SK-N-SH treated with all-trans-retinoic acid at 6 μM for 48 hours (cell line): ENCODE data around the gene BAG2.

Experiments
- ATAC-seq: fragments of 200-7000 bp; cut with Tn5 transposase; 3 replicates; pipeline ENCODE4 v1.9.1; 2020; ENCODE audit warnings: mild to moderate bottlenecking, moderate library complexity
- ARNTL ChIP-seq: fragments of 450-650 bp; formaldehyde crosslinking; IDR thresholded peaks from 2 replicates; pipeline ENCODE4 v1.5.0; 2020; ENCODE audit warnings: low read depth, mild to moderate bottlenecking, moderate library complexity, borderline replicate concordance
- BACH2 ChIP-seq: fragments of 250-450 bp; sonication (Bioruptor Pico); IDR thresholded peaks from 2 replicates; pipeline ENCODE4 v1.9.0; 2021; ENCODE audit warnings: mild to moderate bottlenecking, borderline replicate concordance
- CREB5 ChIP-seq: fragments of 250-450 bp; sonication (Bioruptor Pico); IDR thresholded peaks from 2 replicates; pipeline ENCODE4 v1.5.1; 2020; ENCODE audit warnings: low read depth, mild to moderate bottlenecking, moderate library complexity
- CSDC2 ChIP-seq: fragments of 250-450 bp; sonication (Bioruptor Pico); IDR thresholded peaks from 2 replicates; pipeline ENCODE4 v1.5.0; 2020; ENCODE audit warnings: mild to moderate bottlenecking, moderate library complexity
- ESRRG ChIP-seq: fragments of 250-450 bp; sonication (Bioruptor Pico); IDR thresholded peaks from 2 replicates; pipeline ENCODE4 v1.6.1; 2021; ENCODE audit warnings: mild to moderate bottlenecking
- GLIS3 ChIP-seq: fragments of 250-450 bp; sonication (Bioruptor Pico); IDR thresholded peaks from 2 replicates; pipeline ENCODE4 v1.5.0; 2020; ENCODE audit warnings: mild to moderate bottlenecking, moderate library complexity
- ISL1 ChIP-seq: fragments of 250-450 bp; sonication (Bioruptor Pico); IDR thresholded peaks from 2 replicates; pipeline ENCODE4 v2.1.2; 2022; ENCODE audit warnings: mild to moderate bottlenecking, moderate library complexity
- OSR1 ChIP-seq: fragments of 250-450 bp; sonication (Bioruptor Pico); IDR thresholded peaks from 2 replicates; pipeline ENCODE4 v1.8.0; 2022; ENCODE audit warnings: moderate library complexity, mild to moderate bottlenecking, inconsistent platforms
- PPARA ChIP-seq: fragments of 250-450 bp; sonication (Bioruptor Pico); IDR thresholded peaks from 2 replicates; pipeline ENCODE4 v1.5.0; 2020; ENCODE audit warnings: mild to moderate bottlenecking, borderline replicate concordance
- RARB ChIP-seq: fragments of 250-450 bp; sonication (Bioruptor Pico); IDR thresholded peaks from 2 replicates; pipeline ENCODE4 v1.8.0; 2021; ENCODE audit warnings: mild to moderate bottlenecking, moderate library complexity
- SNAI2 ChIP-seq: fragments of 250-450 bp; sonication (Bioruptor Pico); IDR thresholded peaks from 2 replicates; pipeline ENCODE4 v1.5.0; 2020; ENCODE audit warnings: mild to moderate bottlenecking, moderate library complexity
- TCF4 ChIP-seq: fragments of 250-450 bp; sonication (Bioruptor Pico); IDR thresholded peaks from 2 replicates; pipeline ENCODE4 v1.8.0; 2021; ENCODE audit warnings: mild to moderate bottlenecking, moderate library complexity, borderline replicate concordance
- TOX ChIP-seq: fragments of 250-450 bp; sonication (Bioruptor Pico); IDR thresholded peaks from 2 replicates; pipeline ENCODE4 v1.8.0; 2021; ENCODE audit warnings: mild to moderate bottlenecking, moderate library complexity, borderline replicate concordance
- TSHZ2 ChIP-seq: fragments of 250-450 bp; sonication (Bioruptor Pico); IDR thresholded peaks from 2 replicates; pipeline ENCODE4 v1.5.0; 2020; ENCODE audit warnings: mild to moderate bottlenecking, moderate library complexity
- ZC3H10 ChIP-seq: fragments of 250-450 bp; sonication (Bioruptor Pico); IDR thresholded peaks from 2 replicates; pipeline ENCODE4 v1.5.1; 2021; ENCODE audit warnings: mild to moderate bottlenecking, moderate library complexity
- ZFP3 ChIP-seq: fragments of 250-450 bp; sonication (Bioruptor Pico); IDR thresholded peaks from 2 replicates; pipeline ENCODE4 v1.5.0; 2020; ENCODE audit warnings: mild to moderate bottlenecking, moderate library complexity
- ZFP30 ChIP-seq: fragments of 450-650 bp; formaldehyde crosslinking; IDR thresholded peaks from 2 replicates; pipeline ENCODE4 v1.5.0; 2022; ENCODE audit warnings: mild to moderate bottlenecking, moderate library complexity
- ZNF565 ChIP-seq: fragments of 450-650 bp; formaldehyde crosslinking; conservative IDR thresholded peaks from 2 replicates; pipeline ENCODE4 v1.5.0; 2020; ENCODE audit warnings: low read depth, mild to moderate bottlenecking, moderate library complexity
- ZNF70 ChIP-seq: fragments of 450-650 bp; formaldehyde crosslinking; IDR thresholded peaks from 2 replicates; pipeline ENCODE4 v1.5.0; 2020; ENCODE audit warnings: mild to moderate bottlenecking, moderate library complexity
- ZNF8 ChIP-seq: fragments of 450-650 bp; formaldehyde crosslinking; IDR thresholded peaks from 2 replicates; pipeline ENCODE4 v1.5.0; 2020; ENCODE audit warnings: mild to moderate bottlenecking, moderate library complexity
- TF ChIP-seq, protein P1 (sequence below): fragments of 250-450 bp; sonication (Bioruptor Pico); IDR thresholded peaks from 2 replicates; pipeline ENCODE4 v1.8.0; 2021; ENCODE audit warnings: low read depth, mild to moderate bottlenecking, moderate library complexity, borderline replicate concordance
- TF ChIP-seq, protein P2 (sequence below): fragments of 250-450 bp; sonication (Bioruptor Pico); IDR thresholded peaks from 2 replicates; pipeline ENCODE4 v1.5.1; 2021; ENCODE audit warnings: mild to moderate bottlenecking, moderate library complexity
- TF ChIP-seq, protein P3 (sequence below): fragments of 250-450 bp; sonication (Bioruptor Pico); IDR thresholded peaks from 2 replicates; pipeline ENCODE4 v1.8.0; 2020; ENCODE audit warnings: mild to moderate bottlenecking, moderate library complexity, borderline replicate concordance

Gene BAG2

DNA sequence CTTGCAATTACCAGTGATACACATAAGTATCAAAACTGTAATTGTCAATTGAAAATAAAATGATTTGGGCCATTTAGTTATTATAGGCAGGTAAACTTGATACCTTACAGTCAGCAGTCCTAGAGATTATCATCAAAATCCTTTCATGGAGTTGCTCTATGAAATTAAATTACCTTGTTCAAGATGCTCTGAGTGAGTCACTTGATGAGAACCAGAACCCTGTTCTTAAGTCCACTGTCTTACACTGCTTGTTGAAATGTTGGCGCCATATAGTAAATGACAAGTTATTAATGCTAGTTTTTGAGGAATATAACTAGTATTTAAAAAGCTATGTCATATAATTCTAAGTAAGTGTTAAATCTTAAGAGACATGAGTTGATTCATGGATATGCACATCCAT lies 37.2 kb upstream of the BAG2 start:
- ATAC-seq = peak; percentile 91

DNA sequence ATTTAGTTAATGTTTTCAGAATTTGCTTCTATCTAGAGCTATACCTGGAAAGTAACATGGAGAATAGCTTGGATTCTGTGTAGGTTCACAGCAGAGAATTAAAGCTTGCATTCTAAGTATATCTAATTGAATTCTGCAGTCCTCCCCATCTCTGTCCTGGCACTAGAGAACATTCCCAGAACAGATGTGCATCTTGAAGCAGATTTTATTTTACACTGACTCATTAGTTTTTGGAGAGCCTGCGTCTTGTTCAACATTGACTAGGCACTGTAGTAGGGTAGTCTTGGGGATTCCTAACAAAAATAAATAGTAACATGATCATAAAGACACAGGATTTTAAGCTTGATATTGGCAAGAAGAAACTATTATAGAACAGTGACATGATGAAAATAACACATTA lies 36.2 kb upstream of the BAG2 start:
- peak; percentile 64 for ATAC-seq
- no peak for TF ChIP-seq CSDC2 (CRISPR knock-in tag)
- TF ChIP-seq, protein P1, sequence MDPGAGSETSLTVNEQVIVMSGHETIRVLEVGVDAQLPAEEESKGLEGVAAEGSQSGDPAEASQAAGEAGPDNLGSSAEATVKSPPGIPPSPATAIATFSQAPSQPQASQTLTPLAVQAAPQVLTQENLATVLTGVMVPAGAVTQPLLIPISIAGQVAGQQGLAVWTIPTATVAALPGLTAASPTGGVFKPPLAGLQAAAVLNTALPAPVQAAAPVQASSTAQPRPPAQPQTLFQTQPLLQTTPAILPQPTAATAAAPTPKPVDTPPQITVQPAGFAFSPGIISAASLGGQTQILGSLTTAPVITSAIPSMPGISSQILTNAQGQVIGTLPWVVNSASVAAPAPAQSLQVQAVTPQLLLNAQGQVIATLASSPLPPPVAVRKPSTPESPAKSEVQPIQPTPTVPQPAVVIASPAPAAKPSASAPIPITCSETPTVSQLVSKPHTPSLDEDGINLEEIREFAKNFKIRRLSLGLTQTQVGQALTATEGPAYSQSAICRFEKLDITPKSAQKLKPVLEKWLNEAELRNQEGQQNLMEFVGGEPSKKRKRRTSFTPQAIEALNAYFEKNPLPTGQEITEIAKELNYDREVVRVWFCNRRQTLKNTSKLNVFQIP (CRISPR knock-in tag) = no peak
- no peak for TF ChIP-seq CREB5 (CRISPR knock-in tag)

More for the DNA sequence above, 37.2 kb upstream of the BAG2 start:
- TF ChIP-seq ZNF70 (no peak), ARNTL (CRISPR knock-in tag) (no peak), ZNF8 (CRISPR knock-in tag) (no peak), ZFP3 (no peak), CREB5 (CRISPR knock-in tag) (0 out of 2 replicates have a peak, but pooled peaks have one; percentile 48), GLIS3 (no peak), OSR1 (CRISPR knock-in tag) (no peak), ISL1 (peak; percentile 93), TSHZ2 (CRISPR knock-in tag) (no peak), CSDC2 (CRISPR knock-in tag) (no peak), BACH2 (no peak), TCF4 (CRISPR knock-in tag) (peak; percentile 80), PPARA (no peak), SNAI2 (CRISPR knock-in tag) (peak; percentile 25; the same call in 1 of the 2 replicates), RARB (CRISPR knock-in tag) (no peak), ZC3H10 (CRISPR knock-in tag) (peak; percentile 94), ZNF565 (CRISPR knock-in tag) (no peak), ESRRG (CRISPR knock-in tag) (peak; percentile 87; the same call in 1 of the 2 replicates), ZFP30 (CRISPR knock-in tag) (no peak), TOX (CRISPR knock-in tag) (peak; percentile 32; the same call in 1 of the 2 replicates)
- TF ChIP-seq, protein P2, sequence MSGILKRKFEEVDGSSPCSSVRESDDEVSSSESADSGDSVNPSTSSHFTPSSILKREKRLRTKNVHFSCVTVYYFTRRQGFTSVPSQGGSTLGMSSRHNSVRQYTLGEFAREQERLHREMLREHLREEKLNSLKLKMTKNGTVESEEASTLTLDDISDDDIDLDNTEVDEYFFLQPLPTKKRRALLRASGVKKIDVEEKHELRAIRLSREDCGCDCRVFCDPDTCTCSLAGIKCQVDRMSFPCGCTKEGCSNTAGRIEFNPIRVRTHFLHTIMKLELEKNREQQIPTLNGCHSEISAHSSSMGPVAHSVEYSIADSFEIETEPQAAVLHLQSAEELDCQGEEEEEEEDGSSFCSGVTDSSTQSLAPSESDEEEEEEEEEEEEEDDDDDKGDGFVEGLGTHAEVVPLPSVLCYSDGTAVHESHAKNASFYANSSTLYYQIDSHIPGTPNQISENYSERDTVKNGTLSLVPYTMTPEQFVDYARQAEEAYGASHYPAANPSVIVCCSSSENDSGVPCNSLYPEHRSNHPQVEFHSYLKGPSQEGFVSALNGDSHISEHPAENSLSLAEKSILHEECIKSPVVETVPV (CRISPR knock-in tag) = 0 out of 2 replicates have a peak, but pooled peaks have one; percentile 51
- TF ChIP-seq, protein P3, sequence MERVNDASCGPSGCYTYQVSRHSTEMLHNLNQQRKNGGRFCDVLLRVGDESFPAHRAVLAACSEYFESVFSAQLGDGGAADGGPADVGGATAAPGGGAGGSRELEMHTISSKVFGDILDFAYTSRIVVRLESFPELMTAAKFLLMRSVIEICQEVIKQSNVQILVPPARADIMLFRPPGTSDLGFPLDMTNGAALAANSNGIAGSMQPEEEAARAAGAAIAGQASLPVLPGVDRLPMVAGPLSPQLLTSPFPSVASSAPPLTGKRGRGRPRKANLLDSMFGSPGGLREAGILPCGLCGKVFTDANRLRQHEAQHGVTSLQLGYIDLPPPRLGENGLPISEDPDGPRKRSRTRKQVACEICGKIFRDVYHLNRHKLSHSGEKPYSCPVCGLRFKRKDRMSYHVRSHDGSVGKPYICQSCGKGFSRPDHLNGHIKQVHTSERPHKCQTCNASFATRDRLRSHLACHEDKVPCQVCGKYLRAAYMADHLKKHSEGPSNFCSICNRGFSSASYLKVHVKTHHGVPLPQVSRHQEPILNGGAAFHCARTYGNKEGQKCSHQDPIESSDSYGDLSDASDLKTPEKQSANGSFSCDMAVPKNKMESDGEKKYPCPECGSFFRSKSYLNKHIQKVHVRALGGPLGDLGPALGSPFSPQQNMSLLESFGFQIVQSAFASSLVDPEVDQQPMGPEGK (CRISPR knock-in tag) = peak; percentile 77; the same call in 1 of the 2 replicates
- TF ChIP-seq, protein P1 (CRISPR knock-in tag) = 0 out of 2 replicates have a peak, but pooled peaks have one; percentile 55
